Measurements from ENCODE around the gene IDH2. TPM values are rescaled to one million over a fixed set of nuclear protein-coding genes. Genes with fewer than 3 reads are reported as not detected.

IDH2 gene
- total RNA-seq, 4 donors from 2014 or later = 19.1 to 101 (median 85.1) TPM

- 67 to 91% methylated on average over 1 to 4 of the region's 4 CpGs for WGBS, 2 donors (ENCODE audit: low coverage in 1 of 2)
- Histone ChIP-seq H3K27me3 (no peaks in the 10 kb centered on the region), H3K4me1 (peaks cover 0 to 27% (median 21%) of the 10 kb centered on the region in 4 donors), H3K27ac (no peak overlapping the region), H3K4me3 (no peak overlapping the region), H3K36me3 (no peaks in the 10 kb centered on the region), H3K9me3 (no peaks in the 10 kb centered on the region)
- TF ChIP-seq CTCF (IDR thresholded peaks at IDR 0.05) (no peak), EP300 (IDR thresholded peaks at IDR 0.05; ENCODE audit: low read depth) (no peak), POLR2A (IDR thresholded peaks at IDR 0.05) (no peak), POLR2AphosphoS5 (IDR thresholded peaks at IDR 0.05) (no peak)
- DNase-seq = no peak
- intact Hi-C loops (cut with DNase I; ENCODE audit: low total_unique reads) = no loop called here
- in situ Hi-C loops (cut with MboI; ENCODE audit: low pct_ligation_motif_present in 1 of 4, low pct_unique_long_range_greater_than_20kb in 1 of 4, low sequenced_read_pairs in 3 of 4) = no loop called here
These were observed 43.5 kb upstream of the IDH2 start for GRCh38 chr15:90145761-90146160.

GRCh38 chr15:90145259-90145658 lies 43.0 kb upstream of the IDH2 start:
- H3K27me3 ChIP-seq = no peaks in the 10 kb centered on the region
- 67 to 84% methylated on average over 1 to 9 of the region's 9 CpGs for WGBS, 2 donors (ENCODE audit: low coverage in 1 of 2)
- no peak for DNase-seq
- no peak overlapping the region for H3K27ac ChIP-seq
- peaks cover 0 to 24% (median 20%) of the 10 kb centered on the region in 4 donors for H3K4me1 ChIP-seq
- intact Hi-C loops (cut with DNase I; ENCODE audit: low total_unique reads) = no loop called here
- H3K9me3 ChIP-seq = no peaks in the 10 kb centered on the region
- no peaks in the 10 kb centered on the region for H3K36me3 ChIP-seq
- no peak for TF ChIP-seq EP300 (IDR thresholded peaks at IDR 0.05; ENCODE audit: low read depth)
- no peak for TF ChIP-seq CTCF (IDR thresholded peaks at IDR 0.05)
- TF ChIP-seq POLR2AphosphoS5 (IDR thresholded peaks at IDR 0.05) = no peak
- TF ChIP-seq POLR2A (IDR thresholded peaks at IDR 0.05) = no peak
- H3K4me3 ChIP-seq = no peak overlapping the region
- in situ Hi-C loops (cut with MboI; ENCODE audit: low pct_ligation_motif_present in 1 of 4, low pct_unique_long_range_greater_than_20kb in 1 of 4, low sequenced_read_pairs in 3 of 4) = no loop called here

- in situ Hi-C loops (cut with MboI; ENCODE audit: low pct_ligation_motif_present in 1 of 4, low pct_unique_long_range_greater_than_20kb in 1 of 4, low sequenced_read_pairs in 3 of 4) (no loop called here), intact Hi-C loops (cut with DNase I; ENCODE audit: low total_unique reads) (no loop called here)
- peaks cover 0 to 8% (median 7%) of the 10 kb centered on the region in 4 donors for H3K4me1 ChIP-seq
- no peak overlapping the region for H3K4me3 ChIP-seq
- H3K27ac ChIP-seq = peak overlapping the region in 3 of 4 donors; percentile 3 to 48 (median 37)
- 11 to 33% methylated on average over 1 to 12 of the region's 12 CpGs for WGBS, 2 donors (ENCODE audit: low coverage in 1 of 2)
- peak; percentile 53 to 84 (median 74) for TF ChIP-seq CTCF (IDR thresholded peaks at IDR 0.05)
- TF ChIP-seq POLR2A (IDR thresholded peaks at IDR 0.05) = no peak
- no peaks in the 10 kb centered on the region for H3K27me3 ChIP-seq
- peak; percentile 85 for DNase-seq
- no peaks in the 10 kb centered on the region for H3K36me3 ChIP-seq
- no peaks in the 10 kb centered on the region for H3K9me3 ChIP-seq
These were observed 40.9 kb upstream of the IDH2 start for GRCh38 chr15:90143166-90143655.

- H3K4me3 ChIP-seq = no peak overlapping the region
- WGBS, 2 donors (ENCODE audit: low coverage in 1 of 2) = 60 to 68% methylated on average over 16 to 21 of the region's 21 CpGs
- no peaks in the 10 kb centered on the region for H3K9me3 ChIP-seq
- peaks cover 0 to 8% (median 7%) of the 10 kb centered on the region in 4 donors for H3K4me1 ChIP-seq
- in situ Hi-C loops (cut with MboI; ENCODE audit: low pct_ligation_motif_present in 1 of 4, low pct_unique_long_range_greater_than_20kb in 1 of 4, low sequenced_read_pairs in 3 of 4) (no loop called here), intact Hi-C loops (cut with DNase I; ENCODE audit: low total_unique reads) (no loop called here)
- no peaks in the 10 kb centered on the region for H3K27me3 ChIP-seq
- TF ChIP-seq POLR2A (IDR thresholded peaks at IDR 0.05) (no peak), CTCF (IDR thresholded peaks at IDR 0.05) (no peak), EP300 (IDR thresholded peaks at IDR 0.05; ENCODE audit: low read depth) (no peak), POLR2AphosphoS5 (IDR thresholded peaks at IDR 0.05) (no peak)
- no peak for DNase-seq
- no peaks in the 10 kb centered on the region for H3K36me3 ChIP-seq
- H3K27ac ChIP-seq = peak overlapping the region in 1 of 4 donors; percentile 48
These were observed 40.2 kb upstream of the IDH2 start for GRCh38 chr15:90142216-90143165.

Measured in transverse colon (tissue), 4 donors.